Measurements from ENCODE around the gene RBM22.

The RBM22 gene

GRCh38 chr5:150671509-150672236 is 29.2 kb downstream of the RBM22 start:
- DNase-seq = no peak

- DNase-seq = no peak
Measured at GRCh38 chr5:150670948-150671310, 29.9 kb downstream of the RBM22 start.

GRCh38 chr5:150670275-150670947 is 30.5 kb downstream of the RBM22 start:
- DNase-seq = no peak

GRCh38 chr5:150665044-150665443 is 35.8 kb downstream of the RBM22 start:
- DNase-seq = no peak

- no peak for DNase-seq
Measured at GRCh38 chr5:150663936-150664335, 36.9 kb downstream of the RBM22 start.

- DNase-seq = no peak
Measured at GRCh38 chr5:150662731-150663516, 37.9 kb downstream of the RBM22 start.

- DNase-seq = no peak
Measured at GRCh38 chr5:150661821-150662596, 38.9 kb downstream of the RBM22 start.

GRCh38 chr5:150661086-150661485 is 39.8 kb downstream of the RBM22 start, which contains the start of gene MYOZ3:
Gene MYOZ3 (plus strand): TSS chr5:150661251. CDS start chr5:150662942, 1,691 bp downstream.
- no peak for DNase-seq

- no peak for DNase-seq
Measured at GRCh38 chr5:150660108-150660831, 40.6 kb downstream of the RBM22 start.

- no peak for DNase-seq
Measured at GRCh38 chr5:150659360-150660107, 41.3 kb downstream of the RBM22 start.

GRCh38 chr5:150658699-150659265 is 42.1 kb downstream of the RBM22 start:
- no peak for DNase-seq

GRCh38 chr5:150658121-150658520 is 42.7 kb downstream of the RBM22 start:
- DNase-seq = no peak

GRCh38 chr5:150656191-150657132 is 44.4 kb downstream of the RBM22 start:
- peak; percentile 62 for DNase-seq

GRCh38 chr5:150655221-150655620 is 45.6 kb downstream of the RBM22 start:
- DNase-seq = no peak

- DNase-seq = no peak
Measured at GRCh38 chr5:150653762-150654556, 46.9 kb downstream of the RBM22 start.

- DNase-seq = no peak
Measured at GRCh38 chr5:150653145-150653761, 47.6 kb downstream of the RBM22 start.

- DNase-seq = no peak
Measured at GRCh38 chr5:150651924-150652671, 48.8 kb downstream of the RBM22 start.

GRCh38 chr5:150651382-150651781 is 49.5 kb downstream of the RBM22 start:
- DNase-seq = no peak

Measured in midbrain (tissue), 1 donor.